Stimulated activated CD8-positive, alpha-beta memory T cell treated with anti-CD3 and anti-CD28 coated beads, Interleukin-4, amount 100 ng/mL, for 24 hours (primary cell): ENCODE measurements around the gene CELA1.
"Not testable (repeated sequence)": the region's sequence is repeated elsewhere in the genome, so short reads cannot be mapped to it uniquely, and the experiment has no call there.

ENCODE experiments used
- DNase-seq: peaks from one replicate; pipeline ENCODE4 v3.0.0-alpha.2; 2020; ENCODE audit warnings: low read depth

Gene CELA1

GRCh38 chr12:51342416-51342815, 4.1 kb downstream of the CELA1 start:
- no peak for DNase-seq

- DNase-seq: peak; percentile 43
Observed at GRCh38 chr12:51341251-51342007, 5.0 kb downstream of the CELA1 start.

- no peak for DNase-seq
Observed at GRCh38 chr12:51339750-51340149, 6.7 kb downstream of the CELA1 start.

DNA sequence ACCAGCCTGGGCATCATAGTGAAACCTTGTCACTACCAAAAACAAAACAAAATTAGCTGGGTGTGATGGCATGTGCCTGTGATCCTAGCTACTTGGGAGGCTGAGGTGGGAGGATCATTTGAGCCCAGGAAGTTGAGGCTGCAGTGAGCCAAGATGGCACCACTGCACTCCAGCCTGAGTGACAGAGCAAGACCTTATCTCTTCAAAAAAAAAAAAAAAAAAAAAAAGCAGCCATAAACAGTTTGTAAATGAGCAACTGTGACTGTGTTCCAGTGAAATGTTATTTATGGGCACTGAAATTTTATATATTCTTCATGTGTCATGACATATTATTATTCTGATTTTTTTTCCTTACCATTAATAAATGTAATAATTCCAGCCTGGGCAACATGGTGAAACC, 9.1 kb downstream of the CELA1 start:
- DNase-seq: not testable (repeated sequence)

DNA sequence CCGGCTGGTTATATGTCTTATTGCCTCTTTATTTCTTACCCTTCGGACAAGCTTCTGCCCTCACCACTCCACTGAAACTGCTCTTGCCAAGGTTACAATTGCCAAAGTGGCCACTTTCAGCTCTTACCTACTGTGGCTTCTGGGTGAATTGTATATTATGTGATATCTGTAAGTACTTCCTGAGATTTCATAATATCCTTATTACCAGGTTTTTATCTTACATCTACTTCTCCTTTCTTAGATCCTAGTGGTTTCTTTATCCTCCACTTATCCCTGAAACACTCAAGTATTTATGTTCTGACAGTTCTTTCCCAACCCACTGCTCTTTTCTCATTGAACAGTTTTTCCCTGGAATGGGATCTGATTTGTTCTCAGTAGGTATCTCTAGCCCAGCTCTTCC, 10.5 kb downstream of the CELA1 start:
- DNase-seq: no peak

GRCh38 chr12:51334764-51335163, 11.7 kb downstream of the CELA1 start:
- DNase-seq: no peak

GRCh38 chr12:51333536-51333935, 12.9 kb downstream of the CELA1 start:
- no peak for DNase-seq

DNA sequence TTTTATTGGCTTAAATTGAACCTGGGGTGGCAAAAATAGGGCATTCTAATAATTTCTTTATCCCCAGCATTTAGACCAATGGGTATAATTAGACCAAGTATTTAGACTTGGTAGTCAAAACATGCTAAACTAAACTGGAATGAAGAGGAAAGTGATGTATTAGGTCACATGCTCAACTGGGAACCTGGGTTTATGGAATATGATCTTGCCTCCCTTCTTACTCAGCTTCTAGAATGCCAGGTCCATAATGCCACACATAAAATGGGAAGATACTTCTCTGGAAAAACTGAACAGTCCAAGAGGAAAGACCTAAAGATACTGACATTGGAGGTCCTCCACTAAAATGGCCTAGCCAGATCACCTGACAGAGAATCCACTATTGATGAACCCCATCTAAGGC, 16.3 kb downstream of the CELA1 start:
- no peak for DNase-seq

DNA sequence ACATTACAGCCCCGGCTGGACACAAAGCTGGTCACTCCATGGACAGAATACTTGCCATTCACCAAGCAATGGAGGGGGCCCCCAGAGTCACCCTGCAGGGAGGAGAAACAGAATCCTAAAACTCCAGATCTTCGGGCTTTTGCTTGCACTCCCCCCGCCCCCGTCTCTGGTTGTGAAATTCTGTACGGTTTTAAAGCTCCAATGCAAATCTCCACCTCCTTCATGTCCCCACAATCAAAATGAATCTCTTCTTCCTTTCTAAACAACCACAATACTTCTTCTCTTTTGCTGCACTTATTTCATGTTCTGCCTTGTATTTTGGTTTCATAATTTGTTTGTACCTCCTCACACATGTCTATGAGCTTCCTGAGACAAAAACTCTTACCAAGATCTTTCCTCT, 16.7 kb downstream of the CELA1 start:
- no peak for DNase-seq

- DNase-seq: no peak
Observed at GRCh38 chr12:51328587-51328986, 17.9 kb downstream of the CELA1 start.

GRCh38 chr12:51326698-51327439, 19.6 kb downstream of the CELA1 start:
- no peak for DNase-seq

DNA sequence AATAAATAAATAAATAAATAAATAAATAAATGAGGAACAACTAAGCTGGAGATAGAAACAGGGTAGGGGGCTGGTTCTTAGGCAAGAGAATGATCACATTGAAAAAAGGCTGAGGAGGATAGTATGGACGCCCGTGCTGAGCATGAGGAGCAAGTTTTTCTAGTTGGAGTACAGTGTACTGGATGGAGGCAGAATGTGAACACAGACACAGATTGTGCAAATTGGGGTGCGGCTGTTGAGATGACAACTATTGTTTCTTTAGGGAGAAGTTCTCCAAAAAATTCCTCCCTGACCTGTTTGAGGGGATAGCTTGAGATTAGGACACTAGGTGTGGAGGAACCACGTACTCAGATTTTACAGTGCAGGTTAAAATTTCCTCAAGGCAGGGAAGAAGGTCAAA, 21.5 kb downstream of the CELA1 start:
- no peak for DNase-seq

DNA sequence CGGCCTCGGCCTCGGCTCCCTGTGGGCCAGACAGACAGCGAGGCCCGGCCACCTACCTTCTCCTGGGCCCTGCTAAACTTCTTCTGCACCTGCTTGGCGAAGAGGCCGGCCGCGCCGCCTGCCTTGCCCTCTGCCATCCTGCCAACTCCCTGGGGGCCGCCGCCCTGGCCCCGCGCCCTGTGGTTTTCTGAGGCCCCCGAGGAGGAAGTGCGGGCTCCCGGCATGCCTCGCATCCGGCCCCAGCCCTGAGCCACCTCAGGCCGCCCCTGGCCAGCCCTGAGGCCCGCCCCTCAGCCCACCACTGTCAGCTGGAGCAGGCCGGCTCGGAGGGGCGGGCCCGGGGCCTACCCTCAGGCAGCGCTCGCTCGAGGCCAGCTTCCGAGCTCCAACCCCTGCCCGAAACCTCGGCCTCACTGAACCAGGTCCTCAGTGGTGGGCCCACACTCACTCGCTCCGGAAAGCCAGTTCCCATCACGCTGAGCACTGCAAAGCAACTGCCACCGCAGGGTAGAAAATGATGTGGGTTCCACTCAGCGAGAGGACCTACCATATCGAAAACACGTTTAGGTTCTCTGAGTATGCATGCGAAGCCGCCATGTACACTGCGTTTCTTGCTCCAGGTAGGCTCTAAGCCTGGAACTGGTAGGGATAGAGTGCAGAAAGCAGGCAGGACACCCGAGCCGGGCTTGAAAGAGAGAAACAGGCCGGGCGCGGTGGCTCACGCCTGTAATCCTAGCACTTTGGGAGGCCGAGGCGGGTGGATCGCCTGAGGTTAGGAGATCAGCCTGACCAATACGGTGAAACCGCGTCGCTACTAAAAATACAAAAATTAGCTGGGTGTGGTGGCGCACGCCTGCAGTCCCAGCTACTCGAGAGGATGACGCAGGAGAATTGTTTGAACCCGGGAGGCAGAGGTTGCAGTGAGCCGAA, 22.2 kb downstream of the CELA1 start, which contains the start of gene BIN2:
Gene BIN2 (minus strand): TSS at position 209 of the 930 bp plus-strand sequence. CDS start 72 bp downstream, at position 137.
- peak; percentile 72 for DNase-seq

GRCh38 chr12:51323317-51323960, 23.0 kb downstream of the CELA1 start:
- no peak for DNase-seq

GRCh38 chr12:51322452-51322851, 24.0 kb downstream of the CELA1 start:
- DNase-seq: no peak

GRCh38 chr12:51321882-51322281, 24.6 kb downstream of the CELA1 start:
- DNase-seq: no peak

DNA sequence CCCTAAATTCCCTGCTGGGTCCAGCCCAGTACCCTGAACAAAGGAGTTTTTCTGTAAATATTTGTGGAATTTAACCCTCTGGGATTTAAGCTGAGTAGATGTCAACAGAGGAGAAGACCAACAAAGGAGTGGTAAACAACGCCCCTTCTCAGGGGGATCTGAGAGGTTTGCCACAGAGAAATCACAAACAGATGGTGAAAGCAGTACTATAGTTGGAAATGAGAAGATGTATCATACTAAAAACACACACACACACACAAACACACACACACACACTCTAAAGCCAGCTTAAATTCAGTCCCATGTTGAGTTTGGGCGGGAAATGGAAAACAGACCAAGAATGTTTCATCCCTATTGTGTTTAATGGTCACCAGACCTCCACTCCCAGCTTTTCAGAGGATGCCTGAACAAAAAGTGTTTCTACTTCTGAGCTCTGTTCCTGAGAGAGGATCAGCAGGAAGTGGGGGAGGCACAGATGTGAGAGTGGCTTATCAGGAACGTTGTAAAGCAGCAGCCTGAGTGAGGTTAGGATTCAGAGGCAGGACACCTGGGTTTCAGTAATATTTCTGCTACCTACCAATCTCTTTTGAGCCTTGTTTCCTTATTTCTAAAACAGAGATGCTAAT, 25.7 kb downstream of the CELA1 start:
- DNase-seq: no peak

DNA sequence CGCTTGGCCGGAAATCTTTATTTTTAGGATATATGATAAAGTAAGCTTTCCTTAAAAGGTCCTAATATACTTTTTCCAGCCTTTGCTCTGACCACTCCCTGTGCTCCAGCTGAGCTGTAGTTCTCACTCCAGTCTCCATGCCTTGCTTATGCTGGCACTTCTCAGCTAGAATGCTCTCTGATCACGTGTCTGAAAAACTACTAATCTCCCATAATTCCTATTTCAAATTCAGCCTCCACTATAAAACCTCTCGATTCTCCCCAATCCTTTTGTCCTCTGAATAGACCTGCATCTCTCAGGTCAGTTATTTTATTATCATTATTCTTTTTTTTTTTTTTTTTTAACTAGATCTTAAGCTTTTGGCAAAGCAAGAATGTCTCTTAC, 26.2 kb downstream of the CELA1 start:
- no peak for DNase-seq

DNA sequence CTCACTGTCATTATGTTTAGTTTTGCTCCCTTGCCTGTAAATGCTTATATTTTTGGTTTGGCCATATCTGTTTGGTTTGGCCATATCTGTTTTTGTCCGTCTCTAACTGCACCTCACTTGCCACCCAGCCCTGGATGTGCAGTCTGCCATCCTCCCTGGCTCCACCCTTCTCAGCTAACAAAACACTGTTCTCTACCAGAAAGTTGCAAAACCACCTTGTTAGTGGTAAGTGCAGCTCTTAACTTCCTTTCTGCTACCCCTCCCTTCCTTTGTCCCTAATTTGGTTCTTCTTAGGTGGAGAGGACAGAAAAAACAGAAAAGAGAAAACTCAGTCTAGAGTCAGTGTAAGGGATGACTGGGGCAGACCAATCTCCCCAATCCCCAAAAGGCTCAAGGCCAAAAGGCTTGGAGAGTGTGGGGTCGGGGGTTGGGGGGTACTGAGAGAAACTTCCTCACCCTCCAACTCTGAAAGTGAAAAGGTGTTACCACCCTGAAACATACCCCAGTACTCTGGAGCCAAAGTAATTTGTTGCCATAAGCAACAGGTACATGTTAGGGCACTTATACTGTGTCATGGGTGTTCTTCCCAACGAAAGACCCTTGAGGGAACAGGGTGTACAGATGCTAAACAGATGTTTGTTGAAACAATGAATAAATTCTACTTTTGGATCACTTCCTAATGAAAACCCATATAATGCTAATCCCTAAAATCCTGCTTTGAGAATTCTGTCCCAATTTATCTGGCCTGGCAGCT, 27.5 kb downstream of the CELA1 start:
- no peak for DNase-seq

- not testable (repeated sequence) for DNase-seq
Observed at GRCh38 chr12:51318057-51318806, 28.2 kb downstream of the CELA1 start.
